HG03469 (cell line): Measurements from ENCODE around the gene PKNOX2.

ENCODE experiments used
- ATAC-seq: cut with Tn5 transposase; IDR thresholded peaks from one replicate; pipeline ENCODE4 v1.9.1; 2021; ENCODE audit warnings: mild to moderate bottlenecking, moderate library complexity, moderate number of reproducible peaks; ENCODE audit not compliant: unreplicated experiment

Gene PKNOX2

DNA sequence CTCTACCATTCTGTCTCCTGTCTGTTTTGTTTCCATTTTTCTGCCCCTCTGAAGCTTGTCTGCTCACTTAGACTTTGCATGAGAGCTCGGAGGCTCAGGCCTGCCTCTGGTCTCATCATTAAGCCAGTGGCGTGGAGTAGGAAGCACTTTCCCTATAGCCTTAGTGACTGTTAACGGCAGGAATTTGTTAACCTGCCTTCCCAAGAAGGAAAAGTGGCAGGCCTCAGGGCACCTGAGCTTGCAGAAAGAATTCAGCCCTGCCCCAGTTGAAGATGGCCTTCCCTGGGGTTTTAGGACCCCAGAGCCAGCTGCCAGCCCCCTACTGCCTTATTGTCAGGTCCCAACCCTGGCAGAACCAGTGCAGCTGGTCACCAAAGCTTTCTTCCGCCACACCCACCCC lies 93.2 kb downstream of the PKNOX2 start:
- no peak for ATAC-seq

DNA sequence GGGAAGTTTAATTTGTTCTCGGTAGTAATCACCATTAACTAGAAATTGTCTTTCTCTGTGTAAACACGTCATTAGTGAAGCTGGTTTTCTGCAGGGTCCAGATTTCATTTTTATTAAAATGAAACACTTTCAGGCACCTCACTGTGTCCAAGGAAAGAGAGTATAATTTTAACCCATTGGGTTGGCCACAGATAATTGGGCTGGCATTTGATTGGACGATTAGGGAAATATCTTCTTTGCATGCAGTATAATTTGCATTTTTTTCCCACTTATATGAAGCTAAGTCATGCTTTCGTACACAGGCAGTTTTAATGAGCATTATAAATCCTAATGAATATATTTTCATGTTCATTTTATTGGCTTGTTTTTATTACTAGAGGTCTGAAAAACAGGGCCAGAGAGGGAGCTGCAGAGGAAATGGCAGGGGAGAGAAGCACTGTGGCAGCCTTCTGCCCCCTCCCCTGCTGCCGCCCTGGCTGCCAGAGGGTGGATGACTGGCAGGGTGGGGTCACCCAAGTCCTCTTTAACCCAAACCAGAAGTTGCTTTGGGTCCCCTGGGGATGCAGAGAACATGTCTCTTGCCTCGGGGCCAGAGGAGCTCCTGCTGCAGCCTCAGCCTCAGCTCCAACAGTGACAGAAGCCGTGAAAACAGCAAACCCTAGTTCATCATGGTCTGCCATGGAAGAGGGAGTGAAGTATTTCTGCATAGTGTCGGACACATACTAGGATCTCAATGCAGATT lies 93.9 kb downstream of the PKNOX2 start:
- ATAC-seq = no peak

DNA sequence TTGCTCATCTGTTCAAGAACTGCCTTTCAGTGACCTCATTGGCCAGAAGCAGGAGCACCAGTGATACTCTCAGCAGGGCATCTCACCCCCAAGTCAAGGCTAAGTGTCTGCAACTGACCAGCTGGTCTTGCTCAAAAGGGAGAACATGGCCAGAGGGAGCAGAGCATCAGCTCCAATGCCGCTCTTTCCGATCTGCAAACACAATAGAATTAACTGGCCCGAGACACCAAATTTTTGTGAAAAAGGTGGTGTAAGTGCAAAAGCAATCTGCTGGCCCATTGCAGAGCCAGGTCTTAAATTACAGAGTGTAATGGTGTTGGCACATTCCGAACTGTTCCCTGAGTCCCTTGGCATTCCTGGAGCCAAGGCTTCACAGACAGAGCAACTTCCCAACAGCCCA lies 97.0 kb downstream of the PKNOX2 start:
- no peak for ATAC-seq

- ATAC-seq = no peak
Measured at GRCh38 chr11:125262194-125262829, 97.8 kb downstream of the PKNOX2 start.

GRCh38 chr11:125262830-125263218 lies 98.3 kb downstream of the PKNOX2 start:
- ATAC-seq = no peak

DNA sequence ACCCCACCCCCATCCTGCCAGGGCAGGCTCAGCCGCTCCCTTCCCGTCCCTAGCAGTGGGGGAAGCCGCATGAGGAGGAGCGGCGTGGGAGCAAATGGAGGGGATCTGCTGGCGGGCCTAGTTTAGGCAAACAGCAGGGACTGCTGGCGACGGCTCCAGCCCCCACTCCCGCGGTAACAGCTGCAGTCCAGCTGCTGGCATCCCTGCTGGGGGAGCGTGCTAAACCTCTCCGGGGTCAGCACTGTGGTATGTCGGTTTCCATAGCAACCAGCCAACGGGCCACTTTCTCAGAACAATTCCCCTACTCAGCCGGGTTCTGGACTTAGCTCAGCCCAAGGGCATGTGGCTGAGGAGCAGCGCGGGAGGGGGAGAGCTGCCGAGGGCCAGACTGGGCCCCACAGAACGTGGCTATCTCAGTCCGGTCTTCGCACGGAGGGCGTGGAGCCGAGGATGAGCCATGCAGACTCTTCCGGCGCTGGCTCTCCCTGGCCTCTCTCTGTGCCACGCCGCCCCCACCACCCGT lies 98.8 kb downstream of the PKNOX2 start:
- no peak for ATAC-seq

DNA sequence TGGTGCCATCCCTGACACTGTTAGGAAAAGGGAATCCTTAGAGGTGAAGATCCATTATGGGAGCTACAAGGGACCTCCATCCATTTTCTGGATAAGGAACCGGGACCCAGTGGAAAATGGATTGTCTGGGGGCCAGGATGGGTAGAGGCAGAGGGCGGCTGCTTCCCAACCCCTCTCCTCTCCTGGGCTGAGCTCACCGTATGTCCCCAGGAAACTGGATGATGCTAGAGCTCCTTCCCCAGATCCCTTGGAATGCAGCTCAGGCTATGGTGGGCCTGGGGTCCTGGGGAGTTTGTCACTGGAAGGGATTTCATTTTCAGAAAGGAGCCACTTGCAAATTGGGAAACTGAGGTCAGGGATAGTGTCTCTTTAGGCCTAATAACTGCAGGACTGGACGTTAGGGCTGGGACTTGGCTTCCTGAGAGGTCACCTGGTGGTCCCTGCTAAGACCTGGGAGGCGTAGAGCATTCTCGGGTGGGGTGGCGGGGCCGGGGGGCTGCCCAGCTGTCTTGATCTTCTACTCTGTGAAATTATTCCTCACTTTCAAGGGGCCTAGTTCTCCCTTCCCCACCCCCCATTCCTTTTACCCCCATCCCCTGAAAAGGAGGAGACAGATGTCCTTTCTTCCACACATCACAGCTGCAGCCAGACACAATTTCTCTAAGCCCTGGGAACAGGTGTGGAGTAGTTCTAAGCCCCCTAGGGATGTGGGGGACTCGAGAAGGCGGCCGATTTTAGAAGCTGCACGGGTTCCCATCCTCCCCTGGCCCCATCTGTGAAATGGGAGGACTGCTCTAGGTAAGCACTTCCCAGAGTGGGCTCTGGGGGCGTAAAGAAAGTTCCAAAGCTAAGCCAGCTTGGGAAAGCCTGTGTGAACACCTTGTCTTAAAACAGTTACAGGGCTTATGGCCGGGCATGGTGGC lies 99.8 kb downstream of the PKNOX2 start:
- ATAC-seq = no peak

- no peak for ATAC-seq
Measured at GRCh38 chr11:125267548-125267947, 103.0 kb downstream of the PKNOX2 start.

- ATAC-seq = no peak
Measured at GRCh38 chr11:125268611-125269010, 104.1 kb downstream of the PKNOX2 start.

DNA sequence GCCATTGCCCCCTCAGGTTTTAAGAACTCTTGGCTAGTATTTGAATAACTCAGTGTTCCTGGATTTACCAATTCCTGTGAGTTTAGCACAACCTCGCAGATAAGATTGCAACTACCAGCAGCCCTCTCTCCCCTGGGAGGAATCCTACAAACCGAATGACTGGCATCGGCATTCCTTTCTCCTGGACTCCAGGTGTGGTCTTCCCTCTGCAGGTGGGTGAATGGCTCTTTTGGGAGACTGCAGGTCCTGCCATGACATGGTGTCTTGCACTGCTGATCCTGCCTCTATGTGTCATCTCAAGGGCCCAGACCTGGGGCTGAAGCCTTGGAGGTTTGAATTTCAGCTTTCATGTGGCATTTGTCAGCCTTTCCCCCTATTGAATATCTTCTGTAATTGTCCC lies 105.6 kb downstream of the PKNOX2 start:
- no peak for ATAC-seq

DNA sequence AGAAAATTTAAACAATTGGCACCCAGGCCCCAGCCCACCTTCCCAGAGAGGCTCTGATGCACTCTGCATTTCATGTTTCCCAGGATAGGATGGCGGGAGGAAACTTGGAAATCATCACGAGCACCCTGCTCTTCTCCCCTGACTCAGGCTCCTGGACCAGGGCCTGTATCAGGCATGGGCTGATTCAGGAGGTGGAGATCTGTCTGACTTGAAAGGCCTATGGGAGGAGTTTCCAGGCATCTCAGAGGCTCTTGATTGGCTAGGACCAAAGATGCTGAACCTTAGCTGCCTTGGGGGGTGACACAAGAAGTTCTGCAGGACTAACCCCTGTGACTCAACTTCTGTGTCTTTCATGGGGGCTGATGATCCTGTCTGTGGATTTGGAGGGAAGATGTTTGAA lies 106.2 kb downstream of the PKNOX2 start:
- ATAC-seq = no peak

GRCh38 chr11:125271483-125272091 lies 107.0 kb downstream of the PKNOX2 start:
- ATAC-seq = no peak

GRCh38 chr11:125272092-125272491 lies 107.5 kb downstream of the PKNOX2 start:
- ATAC-seq = no peak

GRCh38 chr11:125272821-125273220 lies 108.3 kb downstream of the PKNOX2 start:
- ATAC-seq = no peak

GRCh38 chr11:125273519-125274000 lies 109.0 kb downstream of the PKNOX2 start:
- no peak for ATAC-seq

DNA sequence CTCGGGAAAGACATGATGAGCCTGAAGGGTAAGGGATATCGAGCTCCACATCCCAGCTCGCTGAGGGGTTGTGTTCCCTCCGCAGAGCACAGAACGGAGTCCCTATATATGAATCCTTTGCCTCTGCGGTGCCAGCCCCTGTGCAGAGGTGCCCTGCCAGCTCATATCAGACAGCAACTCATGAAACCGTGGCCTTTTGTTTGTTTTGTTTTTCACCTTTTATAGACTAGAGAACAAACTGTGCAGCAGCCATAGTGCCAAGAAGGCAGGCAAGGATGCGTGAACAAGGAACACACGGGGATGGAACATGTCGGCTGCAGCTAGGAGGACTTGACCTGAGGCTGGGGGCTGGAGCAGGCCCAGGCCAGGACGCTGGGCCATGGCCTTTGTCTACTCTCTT lies 109.8 kb downstream of the PKNOX2 start:
- no peak for ATAC-seq

- ATAC-seq = no peak
Measured at GRCh38 chr11:125274774-125275173, 110.2 kb downstream of the PKNOX2 start.

- ATAC-seq = no peak
Measured at GRCh38 chr11:125275905-125276618, 111.5 kb downstream of the PKNOX2 start.

GRCh38 chr11:125276619-125276976 lies 112.0 kb downstream of the PKNOX2 start:
- ATAC-seq = no peak
